ENCODE measurements around the gene AARS2.
"Not testable (repeated sequence)": the region's sequence is repeated elsewhere in the genome, so short reads cannot be mapped to it uniquely, and the experiment has no call there.

Gene AARS2

DNA sequence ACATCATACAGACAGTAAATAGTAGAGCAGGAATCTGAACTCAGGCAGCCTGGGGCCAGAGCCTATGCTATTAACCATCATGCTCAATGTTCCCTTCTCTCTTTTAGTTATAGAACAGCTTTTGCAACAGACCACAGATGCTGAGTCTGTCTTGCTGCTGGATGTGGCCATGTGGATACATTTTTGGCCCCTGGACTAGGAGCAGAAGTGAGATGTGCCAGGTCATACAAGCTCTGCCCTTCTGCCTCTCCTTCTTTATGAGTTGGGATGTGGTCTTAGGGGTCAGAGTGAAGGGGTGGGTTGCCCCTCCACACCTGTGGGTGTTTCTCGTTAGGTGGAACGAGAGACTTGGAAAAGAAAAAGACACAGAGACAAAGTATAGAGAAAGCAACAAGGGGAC is 14.6 kb upstream of the AARS2 start:
- H3K27ac ChIP-seq (ENCODE audit: low read length): no peak overlapping the region
- H3K9me3 ChIP-seq (ENCODE audit: control insufficient read depth, low read depth, low read length): no peaks in the 10 kb centered on the region
- H3K4me3 ChIP-seq (ENCODE audit: low read length): peak overlapping the region; percentile 37
- H3K4me1 ChIP-seq (ENCODE audit: control insufficient read depth, low read depth, low read length): peaks cover 15% of the 10 kb centered on the region
- peak overlapping the region; percentile 6 for H3K9ac ChIP-seq (ENCODE audit: low read length)
- peaks cover 9% of the 10 kb centered on the region for H3K27me3 ChIP-seq (ENCODE audit: control insufficient read depth, insufficient read depth, low read length)
- no peaks in the 10 kb centered on the region for H3K36me3 ChIP-seq (ENCODE audit: control insufficient read depth, low read depth, low read length)

DNA sequence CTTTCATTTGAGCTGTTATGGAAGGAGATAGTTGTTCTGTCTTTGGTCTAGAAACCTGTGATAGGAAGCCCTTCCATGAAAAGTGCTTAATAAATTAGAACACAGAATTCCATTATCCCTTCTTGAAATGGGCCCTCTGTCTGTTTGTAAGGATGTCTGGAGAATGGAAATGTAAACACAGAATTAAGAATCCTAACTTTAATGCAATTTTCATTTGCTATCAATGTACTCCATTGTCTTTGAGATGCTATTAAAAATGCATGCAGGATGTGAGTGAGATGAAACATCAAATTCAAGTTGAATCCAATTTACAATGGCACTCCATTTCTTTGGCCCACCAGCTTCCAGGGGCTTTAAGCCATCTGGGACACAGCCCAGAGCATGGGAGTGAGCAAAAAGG is 13.9 kb upstream of the AARS2 start:
- Histone ChIP-seq H3K4me3 (ENCODE audit: low read length) (no peak overlapping the region), H3K9ac (ENCODE audit: low read length) (no peak overlapping the region), H3K9me3 (ENCODE audit: control insufficient read depth, low read depth, low read length) (no peaks in the 10 kb centered on the region), H3K27me3 (ENCODE audit: control insufficient read depth, insufficient read depth, low read length) (peaks cover 9% of the 10 kb centered on the region), H3K36me3 (ENCODE audit: control insufficient read depth, low read depth, low read length) (no peaks in the 10 kb centered on the region), H3K27ac (ENCODE audit: low read length) (no peak overlapping the region), H3K4me1 (ENCODE audit: control insufficient read depth, low read depth, low read length) (peaks cover 15% of the 10 kb centered on the region)

DNA sequence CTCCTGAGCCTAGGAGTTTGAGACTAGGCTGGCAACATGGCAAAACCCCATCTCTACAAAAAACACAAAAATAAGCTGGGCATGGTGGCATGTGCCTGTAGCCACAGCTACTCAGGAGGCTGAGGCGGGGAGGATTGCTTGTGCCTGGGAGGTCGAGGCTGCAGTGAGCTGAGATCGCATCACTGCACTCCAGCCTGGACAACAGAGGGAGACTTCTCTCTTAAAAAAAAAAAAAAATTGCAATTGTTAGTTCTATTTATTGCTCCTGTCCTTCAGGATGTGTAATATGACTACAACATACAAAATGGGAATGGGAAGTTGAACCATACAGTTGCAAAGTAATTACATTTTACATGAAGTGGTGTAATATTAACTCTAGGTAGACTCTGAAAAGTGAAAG is 8.1 kb upstream of the AARS2 start:
- Histone ChIP-seq H3K27ac (ENCODE audit: low read length) (no peak overlapping the region), H3K9ac (ENCODE audit: low read length) (no peak overlapping the region), H3K4me3 (ENCODE audit: low read length) (no peak overlapping the region), H3K4me1 (ENCODE audit: control insufficient read depth, low read depth, low read length) (no peaks in the 10 kb centered on the region), H3K36me3 (ENCODE audit: control insufficient read depth, low read depth, low read length) (no peaks in the 10 kb centered on the region), H3K27me3 (ENCODE audit: control insufficient read depth, insufficient read depth, low read length) (no peaks in the 10 kb centered on the region), H3K9me3 (ENCODE audit: control insufficient read depth, low read depth, low read length) (no peaks in the 10 kb centered on the region)

DNA sequence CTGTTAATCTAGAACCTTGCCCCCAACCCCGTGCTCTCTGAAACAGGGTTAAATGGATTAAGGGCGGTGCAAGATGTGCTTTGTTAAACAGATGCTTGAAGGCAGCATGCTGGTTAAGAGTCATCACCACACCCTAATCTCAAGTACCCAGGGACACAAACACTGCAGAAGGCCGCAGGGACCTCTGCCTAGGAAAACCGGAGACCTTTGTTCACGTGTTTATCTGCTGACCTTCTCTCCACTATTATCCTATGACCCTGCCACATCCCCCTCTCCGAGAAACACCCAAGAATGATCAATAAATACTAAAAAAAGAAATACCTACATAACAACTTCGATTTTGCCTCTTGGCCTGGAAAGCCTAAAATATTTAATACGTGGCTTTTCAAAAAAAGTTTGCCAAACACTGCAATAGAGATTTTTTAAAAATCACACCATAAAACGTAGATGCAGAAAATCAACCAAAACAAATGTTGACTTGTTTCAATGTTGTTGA is 4.0 kb upstream of the AARS2 start:
- H3K27ac ChIP-seq (ENCODE audit: low read length); H3K4me1 ChIP-seq (ENCODE audit: control insufficient read depth, low read depth, low read length); H3K4me3 ChIP-seq (ENCODE audit: low read length); H3K36me3 ChIP-seq (ENCODE audit: control insufficient read depth, low read depth, low read length); H3K9ac ChIP-seq (ENCODE audit: low read length); H3K27me3 ChIP-seq (ENCODE audit: control insufficient read depth, insufficient read depth, low read length); H3K9me3 ChIP-seq (ENCODE audit: control insufficient read depth, low read depth, low read length): not testable (repeated sequence)

GRCh38 chr6:44316481-44316880 is 3.3 kb upstream of the AARS2 start:
- Histone ChIP-seq H3K9ac (ENCODE audit: low read length) (no peak overlapping the region), H3K4me3 (ENCODE audit: low read length) (no peak overlapping the region), H3K4me1 (ENCODE audit: control insufficient read depth, low read depth, low read length) (peaks cover 6% of the 10 kb centered on the region), H3K9me3 (ENCODE audit: control insufficient read depth, low read depth, low read length) (no peaks in the 10 kb centered on the region), H3K27ac (ENCODE audit: low read length) (no peak overlapping the region), H3K27me3 (ENCODE audit: control insufficient read depth, insufficient read depth, low read length) (no peaks in the 10 kb centered on the region), H3K36me3 (ENCODE audit: control insufficient read depth, low read depth, low read length) (peaks cover 5% of the 10 kb centered on the region)

DNA sequence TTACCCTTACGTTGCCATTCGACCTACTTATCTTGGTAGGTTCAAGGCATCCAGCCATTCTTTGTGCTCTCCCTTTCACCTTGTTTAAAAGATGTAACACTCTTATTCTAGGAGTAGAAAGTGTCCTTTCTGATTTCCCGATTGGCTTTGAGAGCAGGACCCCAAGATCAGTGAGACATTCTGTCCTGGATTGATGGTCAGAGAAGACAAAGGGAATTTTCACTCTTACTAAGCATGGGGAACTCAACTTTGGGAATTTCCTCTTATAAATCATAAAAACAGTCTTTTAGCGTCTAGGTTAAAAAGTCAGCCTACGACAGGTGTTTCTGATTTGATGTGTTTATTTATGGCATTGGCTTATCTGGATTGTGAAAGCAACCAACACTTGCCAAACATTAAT is 2.8 kb upstream of the AARS2 start:
- no peaks in the 10 kb centered on the region for H3K27me3 ChIP-seq (ENCODE audit: control insufficient read depth, insufficient read depth, low read length)
- no peak overlapping the region for H3K27ac ChIP-seq (ENCODE audit: low read length)
- no peak overlapping the region for H3K9ac ChIP-seq (ENCODE audit: low read length)
- no peaks in the 10 kb centered on the region for H3K9me3 ChIP-seq (ENCODE audit: control insufficient read depth, low read depth, low read length)
- H3K4me3 ChIP-seq (ENCODE audit: low read length): no peak overlapping the region
- peaks cover 10% of the 10 kb centered on the region for H3K36me3 ChIP-seq (ENCODE audit: control insufficient read depth, low read depth, low read length)
- H3K4me1 ChIP-seq (ENCODE audit: control insufficient read depth, low read depth, low read length): peaks cover 6% of the 10 kb centered on the region

- Histone ChIP-seq H3K36me3 (ENCODE audit: control insufficient read depth, low read depth, low read length) (peaks cover 14% of the 10 kb centered on the region), H3K9ac (ENCODE audit: low read length) (no peak overlapping the region), H3K27ac (ENCODE audit: low read length) (no peak overlapping the region), H3K4me1 (ENCODE audit: control insufficient read depth, low read depth, low read length) (peaks cover 6% of the 10 kb centered on the region), H3K9me3 (ENCODE audit: control insufficient read depth, low read depth, low read length) (no peaks in the 10 kb centered on the region), H3K4me3 (ENCODE audit: low read length) (no peak overlapping the region), H3K27me3 (ENCODE audit: control insufficient read depth, insufficient read depth, low read length) (no peaks in the 10 kb centered on the region)
Observed at GRCh38 chr6:44315516-44315915, 2.4 kb upstream of the AARS2 start.

DNA sequence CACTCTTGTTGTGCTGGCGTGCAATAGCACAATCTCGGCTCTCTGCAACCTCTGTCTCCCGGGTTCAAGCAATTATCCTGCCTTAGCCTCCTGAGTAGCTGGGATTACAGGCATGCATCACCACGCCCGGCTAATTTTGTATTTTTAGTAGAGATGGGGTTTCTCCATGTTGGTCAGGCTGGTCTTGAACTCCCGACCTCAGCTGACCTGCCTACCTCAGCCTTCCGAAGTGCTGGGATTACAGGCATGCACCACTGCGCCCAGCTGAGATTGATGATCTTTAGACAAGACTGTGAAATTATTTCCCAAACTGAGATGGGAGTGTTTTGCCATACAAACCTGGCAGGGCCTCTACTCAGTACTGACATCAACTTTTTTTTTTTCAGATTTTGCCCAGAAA is 1.5 kb upstream of the AARS2 start:
- H3K27ac ChIP-seq (ENCODE audit: low read length); H3K9ac ChIP-seq (ENCODE audit: low read length); H3K4me1 ChIP-seq (ENCODE audit: control insufficient read depth, low read depth, low read length); H3K4me3 ChIP-seq (ENCODE audit: low read length); H3K9me3 ChIP-seq (ENCODE audit: control insufficient read depth, low read depth, low read length); H3K27me3 ChIP-seq (ENCODE audit: control insufficient read depth, insufficient read depth, low read length): not testable (repeated sequence)
- H3K36me3 ChIP-seq (ENCODE audit: control insufficient read depth, low read depth, low read length): peaks cover 23% of the 10 kb centered on the region

DNA sequence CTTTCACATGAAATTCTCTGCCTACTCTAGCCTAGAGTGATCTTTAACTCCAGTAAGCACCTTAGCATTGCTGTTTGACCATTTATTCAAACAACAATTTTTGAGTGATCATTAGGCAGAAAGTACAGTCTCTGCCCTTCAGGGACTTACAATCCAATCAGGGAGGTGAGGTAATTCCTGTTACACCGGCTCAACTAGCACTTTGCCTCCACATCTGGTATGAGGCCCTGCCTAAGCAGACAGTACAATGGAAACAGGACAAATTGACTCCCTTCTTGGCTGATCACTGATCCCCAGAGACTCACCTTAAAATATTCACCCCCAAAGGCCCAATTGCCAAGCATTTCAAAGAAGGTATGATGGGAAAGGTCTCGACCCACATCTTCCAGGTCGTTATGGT is 1.4 kb downstream of the AARS2 start:
- H3K4me1 ChIP-seq (ENCODE audit: control insufficient read depth, low read depth, low read length): peaks cover 6% of the 10 kb centered on the region
- H3K27me3 ChIP-seq (ENCODE audit: control insufficient read depth, insufficient read depth, low read length): no peaks in the 10 kb centered on the region
- peaks cover 45% of the 10 kb centered on the region for H3K36me3 ChIP-seq (ENCODE audit: control insufficient read depth, low read depth, low read length)
- H3K9ac ChIP-seq (ENCODE audit: low read length): no peak overlapping the region
- H3K4me3 ChIP-seq (ENCODE audit: low read length): peak overlapping the region; percentile 92
- no peaks in the 10 kb centered on the region for H3K9me3 ChIP-seq (ENCODE audit: control insufficient read depth, low read depth, low read length)
- no peak overlapping the region for H3K27ac ChIP-seq (ENCODE audit: low read length)

GRCh38 chr6:44311304-44311703 is 1.8 kb downstream of the AARS2 start:
- no peak overlapping the region for H3K27ac ChIP-seq (ENCODE audit: low read length)
- H3K36me3 ChIP-seq (ENCODE audit: control insufficient read depth, low read depth, low read length): peaks cover 49% of the 10 kb centered on the region
- H3K4me3 ChIP-seq (ENCODE audit: low read length): no peak overlapping the region
- no peak overlapping the region for H3K9ac ChIP-seq (ENCODE audit: low read length)
- H3K4me1 ChIP-seq (ENCODE audit: control insufficient read depth, low read depth, low read length): peaks cover 6% of the 10 kb centered on the region
- H3K9me3 ChIP-seq (ENCODE audit: control insufficient read depth, low read depth, low read length): no peaks in the 10 kb centered on the region
- no peaks in the 10 kb centered on the region for H3K27me3 ChIP-seq (ENCODE audit: control insufficient read depth, insufficient read depth, low read length)

DNA sequence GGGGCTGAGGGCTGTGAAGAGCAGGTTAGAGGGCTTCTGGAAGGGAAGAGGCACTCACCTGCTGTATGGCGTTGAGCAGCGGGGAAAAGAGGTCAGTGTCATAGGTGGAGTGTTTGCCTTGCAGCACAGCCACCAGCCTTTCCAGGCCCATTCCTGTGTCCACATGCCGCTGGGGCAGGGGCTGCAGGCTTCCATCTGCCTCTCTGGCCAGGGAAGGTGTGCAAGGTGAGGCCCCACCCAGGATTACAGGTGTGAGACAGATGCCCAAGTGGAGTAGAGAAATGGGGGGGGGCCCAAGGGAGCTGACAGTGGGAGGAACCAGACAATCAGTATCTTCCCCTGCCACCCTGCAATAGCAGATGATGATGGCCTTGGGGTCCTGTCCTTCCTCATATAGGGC is 2.9 kb downstream of the AARS2 start:
- H3K9me3 ChIP-seq (ENCODE audit: control insufficient read depth, low read depth, low read length): no peaks in the 10 kb centered on the region
- no peak overlapping the region for H3K4me3 ChIP-seq (ENCODE audit: low read length)
- H3K4me1 ChIP-seq (ENCODE audit: control insufficient read depth, low read depth, low read length): peaks cover 6% of the 10 kb centered on the region
- no peak overlapping the region for H3K27ac ChIP-seq (ENCODE audit: low read length)
- no peak overlapping the region for H3K9ac ChIP-seq (ENCODE audit: low read length)
- no peaks in the 10 kb centered on the region for H3K27me3 ChIP-seq (ENCODE audit: control insufficient read depth, insufficient read depth, low read length)
- peaks cover 58% of the 10 kb centered on the region for H3K36me3 ChIP-seq (ENCODE audit: control insufficient read depth, low read depth, low read length)

DNA sequence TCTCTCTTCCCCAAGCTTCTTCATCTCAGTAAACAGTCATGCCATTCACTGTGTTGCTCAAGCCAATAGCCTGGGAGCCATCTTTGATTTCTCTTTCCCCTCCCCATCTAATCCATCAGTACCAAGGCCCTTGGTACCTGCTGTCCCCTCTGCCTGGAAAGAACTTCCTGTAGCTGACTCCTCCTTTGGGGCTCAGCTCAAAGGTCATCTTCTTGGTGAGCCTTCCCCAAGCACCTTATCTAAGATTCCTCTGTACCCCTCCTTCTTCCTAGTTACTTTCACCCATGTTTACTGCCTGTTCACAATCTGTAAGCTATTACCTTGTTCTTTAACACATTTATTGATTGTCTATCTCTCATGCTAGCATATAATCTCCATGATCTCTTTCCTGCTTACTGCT is 3.5 kb downstream of the AARS2 start:
- no peaks in the 10 kb centered on the region for H3K9me3 ChIP-seq (ENCODE audit: control insufficient read depth, low read depth, low read length)
- H3K4me3 ChIP-seq (ENCODE audit: low read length): no peak overlapping the region
- no peak overlapping the region for H3K27ac ChIP-seq (ENCODE audit: low read length)
- peaks cover 58% of the 10 kb centered on the region for H3K36me3 ChIP-seq (ENCODE audit: control insufficient read depth, low read depth, low read length)
- H3K4me1 ChIP-seq (ENCODE audit: control insufficient read depth, low read depth, low read length): peaks cover 6% of the 10 kb centered on the region
- H3K9ac ChIP-seq (ENCODE audit: low read length): no peak overlapping the region
- H3K27me3 ChIP-seq (ENCODE audit: control insufficient read depth, insufficient read depth, low read length): no peaks in the 10 kb centered on the region

All from iPS-18a (cell line).